RWPE2 (cell line): Measurements from ENCODE around the gene KCNK10.
A peak's percentile ranks its signal among the peaks of the same experiment; 100 is the strongest.

Experiments
- ATAC-seq: fragments of 200-7000 bp; cut with Tn5 transposase; 3 replicates; pipeline ENCODE4 v1.9.1; 2021; ENCODE audit warnings: low read depth
- DNase-seq: peaks from one replicate; pipeline ENCODE4 v3.0.0-alpha.2; 2020; ENCODE audit warnings: low spot score
- H3K27ac ChIP-seq: fragments of 450-650 bp; 2 replicates; pipeline ENCODE4 v1.5.1; 2017; ENCODE audit warnings: mild to moderate bottlenecking; ENCODE audit not compliant: poor library complexity, severe bottlenecking
- H3K27me3 ChIP-seq: fragments of 250-450 bp; sonication (Bioruptor Pico); 2 replicates; pipeline ENCODE4 v1.5.1; 2021; ENCODE audit warnings: mild to moderate bottlenecking, moderate library complexity; ENCODE audit not compliant: insufficient read depth, poor library complexity, severe bottlenecking
- H3K36me3 ChIP-seq: fragments of 250-450 bp; sonication (Bioruptor Pico); 2 replicates; pipeline ENCODE4 v1.5.1; 2020; ENCODE audit warnings: low read depth, mild to moderate bottlenecking, moderate library complexity
- H3K4me1 ChIP-seq: fragments of 250-450 bp; sonication (Bioruptor Pico); 2 replicates; pipeline ENCODE4 v1.5.1; 2021; ENCODE audit warnings: mild to moderate bottlenecking, moderate library complexity; ENCODE audit not compliant: insufficient read depth, poor library complexity, severe bottlenecking
- H3K4me3 ChIP-seq: fragments of 250-450 bp; sonication (Bioruptor Pico); 2 replicates; pipeline ENCODE4 v1.5.1; 2021; ENCODE audit warnings: mild to moderate bottlenecking, moderate library complexity; ENCODE audit not compliant: severe bottlenecking
- H3K9me3 ChIP-seq: fragments of 250-450 bp; sonication (Bioruptor Pico); 2 replicates; pipeline ENCODE4 v1.5.1; 2021; ENCODE audit warnings: mild to moderate bottlenecking, moderate library complexity; ENCODE audit not compliant: severe bottlenecking
- TF ChIP-seq, protein P1 (sequence below): fragments of 450-650 bp; IDR thresholded peaks from one replicate; pipeline ENCODE4 v1.5.1; 2017; ENCODE audit warnings: mild to moderate bottlenecking, moderate library complexity; ENCODE audit not compliant: poor library complexity, severe bottlenecking

The KCNK10 gene

DNA sequence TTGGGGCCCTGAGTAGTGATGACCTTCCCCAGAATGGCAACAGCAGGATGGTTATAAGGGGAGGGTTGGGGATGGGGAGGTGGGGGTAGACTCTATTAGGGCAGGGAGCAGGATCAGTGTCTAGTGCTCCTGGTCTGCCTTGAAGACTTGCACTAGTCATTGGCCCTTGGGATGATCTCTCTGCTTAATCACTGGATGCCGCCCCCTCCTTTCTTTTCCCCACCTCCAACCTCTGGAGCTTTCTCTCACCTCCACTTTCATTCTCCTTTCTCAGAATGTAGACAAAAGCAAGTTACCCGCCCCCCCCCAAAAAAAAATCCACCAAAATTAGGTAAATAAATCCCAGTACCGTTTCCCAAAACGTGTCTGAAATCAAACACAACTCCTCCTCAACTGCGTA lies 2.8 kb upstream of the KCNK10 start:
- H3K27me3 ChIP-seq = peaks cover 91% of the 10 kb centered on the region
- DNase-seq = no peak
- ATAC-seq = no peak
- H3K4me1 ChIP-seq = no peaks in the 10 kb centered on the region
- no peak overlapping the region for H3K4me3 ChIP-seq
- H3K9me3 ChIP-seq = no peaks in the 10 kb centered on the region
- no peak overlapping the region for H3K27ac ChIP-seq
- H3K36me3 ChIP-seq = no peaks in the 10 kb centered on the region
- TF ChIP-seq, protein P1, sequence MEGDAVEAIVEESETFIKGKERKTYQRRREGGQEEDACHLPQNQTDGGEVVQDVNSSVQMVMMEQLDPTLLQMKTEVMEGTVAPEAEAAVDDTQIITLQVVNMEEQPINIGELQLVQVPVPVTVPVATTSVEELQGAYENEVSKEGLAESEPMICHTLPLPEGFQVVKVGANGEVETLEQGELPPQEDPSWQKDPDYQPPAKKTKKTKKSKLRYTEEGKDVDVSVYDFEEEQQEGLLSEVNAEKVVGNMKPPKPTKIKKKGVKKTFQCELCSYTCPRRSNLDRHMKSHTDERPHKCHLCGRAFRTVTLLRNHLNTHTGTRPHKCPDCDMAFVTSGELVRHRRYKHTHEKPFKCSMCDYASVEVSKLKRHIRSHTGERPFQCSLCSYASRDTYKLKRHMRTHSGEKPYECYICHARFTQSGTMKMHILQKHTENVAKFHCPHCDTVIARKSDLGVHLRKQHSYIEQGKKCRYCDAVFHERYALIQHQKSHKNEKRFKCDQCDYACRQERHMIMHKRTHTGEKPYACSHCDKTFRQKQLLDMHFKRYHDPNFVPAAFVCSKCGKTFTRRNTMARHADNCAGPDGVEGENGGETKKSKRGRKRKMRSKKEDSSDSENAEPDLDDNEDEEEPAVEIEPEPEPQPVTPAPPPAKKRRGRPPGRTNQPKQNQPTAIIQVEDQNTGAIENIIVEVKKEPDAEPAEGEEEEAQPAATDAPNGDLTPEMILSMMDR = no peak

DNA sequence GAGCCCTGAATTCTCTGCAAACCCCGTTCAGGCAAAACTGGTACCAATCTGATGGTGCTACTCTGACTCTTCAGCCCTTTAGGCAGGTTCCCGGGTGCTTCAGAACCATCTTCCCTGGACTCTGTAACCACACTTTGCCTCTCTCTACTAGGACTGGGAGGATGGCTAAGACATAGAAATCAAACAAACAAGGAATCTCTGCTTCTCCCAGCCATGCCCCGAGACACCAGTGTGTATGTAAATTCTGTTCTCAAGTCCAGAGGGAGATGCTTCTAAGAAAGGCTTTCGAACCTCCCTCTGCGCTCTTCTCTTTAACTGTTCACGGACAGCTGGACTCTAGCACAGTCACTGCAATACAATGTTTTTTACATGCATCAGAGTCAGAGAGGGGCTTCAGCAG lies 1.9 kb upstream of the KCNK10 start:
- Histone ChIP-seq H3K36me3 (no peaks in the 10 kb centered on the region), H3K4me3 (no peak overlapping the region), H3K27me3 (peaks cover 95% of the 10 kb centered on the region), H3K9me3 (no peaks in the 10 kb centered on the region), H3K27ac (no peak overlapping the region), H3K4me1 (no peaks in the 10 kb centered on the region)
- ATAC-seq (no peak), DNase-seq (no peak)
- TF ChIP-seq, protein P1 = no peak

DNA sequence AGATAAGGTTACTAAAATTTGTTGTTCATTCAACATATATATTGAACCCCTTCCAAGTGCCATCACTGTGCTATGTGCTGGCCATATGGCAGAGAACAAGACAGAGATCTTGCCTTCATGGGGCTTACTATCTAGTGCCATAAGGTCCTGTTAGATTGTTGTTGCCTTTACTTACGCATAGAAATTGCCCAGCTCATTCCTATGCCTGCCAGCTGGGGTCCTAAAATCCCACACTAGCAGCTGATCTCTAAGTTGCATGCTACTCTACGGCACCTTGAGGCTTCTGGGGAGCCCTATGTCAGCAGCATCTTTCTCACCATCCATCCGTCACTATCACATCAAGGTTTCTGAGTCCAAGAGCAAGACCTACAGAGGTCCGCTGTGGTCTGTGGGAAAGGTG lies 1.4 kb upstream of the KCNK10 start:
- TF ChIP-seq, protein P1 = no peak
- Histone ChIP-seq H3K27me3 (peaks cover 95% of the 10 kb centered on the region), H3K36me3 (no peaks in the 10 kb centered on the region), H3K4me1 (no peaks in the 10 kb centered on the region), H3K4me3 (no peak overlapping the region), H3K9me3 (no peaks in the 10 kb centered on the region), H3K27ac (no peak overlapping the region)
- ATAC-seq (no peak), DNase-seq (no peak)

DNA sequence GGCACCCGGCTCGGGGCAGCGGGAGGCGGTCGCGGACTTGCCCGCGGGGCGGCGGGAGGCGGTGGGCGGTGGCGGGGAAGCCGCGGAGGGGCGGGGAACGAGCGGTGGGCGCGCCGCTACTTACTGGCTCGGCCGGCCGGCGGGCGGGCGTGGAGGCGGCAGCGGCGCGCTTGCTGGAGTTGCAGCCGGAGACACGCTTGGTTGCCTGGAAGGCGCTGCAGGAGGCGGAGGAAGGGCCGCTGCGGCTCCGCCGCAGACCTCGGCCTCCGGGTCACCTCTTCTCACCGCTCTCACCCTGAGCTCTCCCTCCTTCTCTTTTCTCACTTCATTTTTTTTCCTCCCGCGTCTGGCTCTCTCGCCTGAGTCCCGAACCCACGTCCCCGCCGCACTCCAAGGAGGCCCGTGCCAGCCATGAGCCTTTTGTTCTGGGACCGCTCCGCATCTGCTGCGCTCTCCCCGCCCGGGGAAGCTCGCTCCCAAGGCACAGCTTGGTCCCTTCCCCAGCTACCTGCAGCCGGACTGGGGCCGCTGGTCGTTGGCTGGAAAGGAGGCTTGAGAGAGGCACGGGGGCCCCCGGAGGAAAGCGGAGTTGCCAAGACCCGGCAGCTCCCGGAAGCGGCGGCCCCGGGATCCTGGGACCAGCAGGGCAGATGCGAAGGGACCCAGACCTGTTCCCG lies 592 bp upstream of the KCNK10 start:
- Histone ChIP-seq H3K27me3 (peaks cover 92% of the 10 kb centered on the region), H3K4me1 (no peaks in the 10 kb centered on the region), H3K27ac (no peak overlapping the region), H3K36me3 (no peaks in the 10 kb centered on the region), H3K4me3 (peak overlapping the region; percentile 5), H3K9me3 (no peaks in the 10 kb centered on the region)
- no peak for DNase-seq
- TF ChIP-seq, protein P1 = no peak
- peak; percentile 52; the same call in 2 of the 3 replicates for ATAC-seq

DNA sequence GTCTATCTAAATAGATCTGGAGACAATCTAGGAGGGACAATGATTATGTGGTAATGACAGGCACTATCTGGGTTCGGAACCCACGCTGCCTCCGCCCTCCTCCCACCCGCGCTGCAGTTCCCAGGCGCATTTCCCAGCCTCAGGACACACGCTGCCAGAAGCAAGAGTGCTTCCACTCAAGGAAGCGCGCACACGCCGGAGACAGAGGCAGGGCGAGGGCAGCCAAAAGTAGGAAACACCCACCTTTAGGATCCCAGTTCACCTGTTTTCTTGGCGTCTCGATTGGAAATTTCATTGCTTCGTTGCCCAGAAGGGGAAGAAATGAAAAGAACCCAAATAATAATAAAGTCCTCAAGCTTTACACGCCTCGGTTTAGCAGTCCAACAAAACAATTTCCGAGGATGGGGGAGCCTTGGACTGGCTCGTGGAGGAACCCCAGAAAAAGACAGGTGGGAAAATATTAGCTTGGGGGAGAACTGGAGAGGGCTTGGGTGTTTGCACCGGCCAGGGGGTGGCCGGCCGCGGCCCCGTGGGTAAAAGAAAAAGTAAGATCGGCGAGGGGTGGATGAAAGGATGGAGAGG lies 474 bp downstream of the KCNK10 start:
- H3K4me1 ChIP-seq = no peaks in the 10 kb centered on the region
- H3K9me3 ChIP-seq = no peaks in the 10 kb centered on the region
- DNase-seq (no peak), ATAC-seq (no peak)
- no peaks in the 10 kb centered on the region for H3K36me3 ChIP-seq
- H3K27me3 ChIP-seq = peaks cover 88% of the 10 kb centered on the region
- H3K4me3 ChIP-seq = no peak overlapping the region
- no peak overlapping the region for H3K27ac ChIP-seq
- TF ChIP-seq, protein P1 = no peak
